GM18526 (cell line): ENCODE results near the gene SPSB1.

Experiments used
- POLR2A ChIP-seq: IDR thresholded peaks from 3 replicates; pipeline ENCODE4 v1.6.1; 2011; ENCODE audit not compliant: insufficient read length; ENCODE audit errors: extremely low read depth

Gene SPSB1

DNA sequence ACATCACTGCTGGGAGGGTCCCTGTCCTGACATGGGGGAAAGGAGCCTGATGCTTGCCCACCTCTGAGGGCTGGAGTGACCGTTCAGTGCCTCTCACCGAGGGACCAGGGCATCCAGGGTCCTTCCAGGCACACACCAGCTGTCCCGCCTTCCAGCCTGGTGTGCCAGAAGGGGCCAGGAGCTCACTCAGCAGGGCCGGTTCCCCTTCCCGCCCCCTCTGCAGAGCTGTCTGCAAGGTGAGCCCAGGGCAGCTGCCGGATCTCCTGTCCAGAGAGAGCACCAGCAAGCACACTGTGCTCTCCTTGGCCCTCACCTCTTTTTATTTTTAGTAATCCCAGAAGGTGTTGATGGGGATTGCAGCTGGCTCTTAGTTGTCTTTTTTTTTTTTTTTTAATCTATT lies 41.2 kb upstream of the SPSB1 start:
- no peak for TF ChIP-seq POLR2A

DNA sequence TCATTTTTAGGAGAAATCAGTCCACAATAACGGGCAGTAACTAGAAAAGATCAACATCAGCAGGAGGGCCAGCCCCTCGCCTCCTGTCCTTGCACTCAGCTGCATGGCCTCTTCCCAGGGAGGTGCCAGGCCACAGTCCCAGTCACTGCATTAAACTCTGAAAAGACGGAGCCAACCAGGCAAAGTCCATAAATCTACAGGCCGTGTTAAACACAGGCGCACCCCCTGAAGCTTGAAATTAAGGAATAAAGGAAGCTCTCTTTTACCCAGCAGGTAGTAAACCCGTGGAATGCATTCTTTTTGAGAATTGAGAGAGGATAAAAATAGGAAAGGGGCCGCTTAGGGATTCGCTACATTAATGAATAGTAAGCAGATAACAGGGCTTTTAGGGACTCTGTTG lies 39.7 kb upstream of the SPSB1 start:
- TF ChIP-seq POLR2A = no peak

DNA sequence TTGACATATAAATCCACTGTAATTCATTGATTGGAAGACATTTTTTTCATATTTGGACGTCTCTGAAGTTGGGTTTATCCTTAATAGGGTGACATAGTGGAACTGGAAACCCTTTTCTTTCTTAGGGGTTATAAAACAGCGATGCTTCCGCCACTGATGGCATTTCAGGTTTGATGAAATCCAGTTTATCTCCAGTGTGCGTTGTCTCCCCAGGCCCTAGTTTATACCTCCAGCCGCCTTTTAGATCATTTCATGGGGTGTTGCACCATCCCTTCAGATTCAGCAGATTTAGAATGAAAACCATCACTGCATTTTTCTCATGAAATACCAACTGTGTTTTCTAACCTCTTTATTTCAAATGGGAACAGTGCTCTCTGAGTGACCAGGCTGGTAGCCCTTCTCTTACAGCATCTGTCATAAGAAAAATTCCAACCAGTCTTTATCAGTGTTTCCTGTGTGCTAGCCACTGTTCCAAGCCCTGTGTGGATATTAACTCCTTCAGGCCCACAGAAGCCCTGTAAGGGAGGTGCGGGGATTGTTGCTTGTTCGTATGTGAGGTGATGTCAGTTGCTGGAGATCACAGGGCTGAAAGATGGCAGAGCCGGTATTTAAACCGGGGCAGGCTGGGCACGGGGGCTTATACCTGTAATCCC lies 39.1 kb upstream of the SPSB1 start:
- TF ChIP-seq POLR2A = no peak

DNA sequence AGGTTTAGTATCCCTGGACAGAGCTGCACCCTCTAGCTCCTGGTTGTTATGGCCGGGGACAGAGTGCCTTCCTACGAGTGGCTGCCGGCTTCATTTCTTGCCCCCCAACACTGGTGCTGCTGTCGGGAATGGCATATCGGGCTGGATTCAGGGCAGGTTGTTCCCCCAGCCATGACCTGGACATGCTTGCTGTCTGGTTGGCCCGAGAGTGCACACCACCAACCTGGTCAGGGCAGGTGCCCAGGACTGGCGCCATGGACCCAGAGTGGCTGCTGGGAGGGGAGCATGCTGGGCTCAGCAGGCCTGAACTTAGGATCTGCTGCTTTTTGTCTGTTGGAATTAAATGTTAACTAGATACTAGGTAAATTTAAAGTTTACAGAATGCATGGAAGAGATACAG lies 36.4 kb upstream of the SPSB1 start:
- TF ChIP-seq POLR2A = no peak

DNA sequence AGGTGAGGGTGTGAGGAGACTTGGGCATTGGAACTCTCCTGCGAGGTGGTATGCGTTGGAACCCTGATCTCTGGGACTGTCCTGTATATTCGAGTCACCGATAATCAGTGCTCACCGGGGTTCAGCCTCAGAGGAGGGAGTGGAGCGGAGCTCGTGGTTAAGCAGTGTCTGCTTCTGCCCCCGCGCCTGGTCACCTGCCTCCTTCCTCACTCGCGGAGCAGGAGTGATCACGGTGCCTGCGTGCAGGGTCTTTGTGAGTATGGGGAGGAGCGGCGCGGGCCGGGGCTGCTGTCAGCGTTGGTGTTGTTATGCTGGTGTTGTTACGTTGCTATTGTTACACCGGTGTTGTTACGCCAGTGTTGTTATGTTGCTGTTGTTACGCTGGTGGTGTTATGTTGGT lies 34.8 kb upstream of the SPSB1 start:
- no peak for TF ChIP-seq POLR2A

DNA sequence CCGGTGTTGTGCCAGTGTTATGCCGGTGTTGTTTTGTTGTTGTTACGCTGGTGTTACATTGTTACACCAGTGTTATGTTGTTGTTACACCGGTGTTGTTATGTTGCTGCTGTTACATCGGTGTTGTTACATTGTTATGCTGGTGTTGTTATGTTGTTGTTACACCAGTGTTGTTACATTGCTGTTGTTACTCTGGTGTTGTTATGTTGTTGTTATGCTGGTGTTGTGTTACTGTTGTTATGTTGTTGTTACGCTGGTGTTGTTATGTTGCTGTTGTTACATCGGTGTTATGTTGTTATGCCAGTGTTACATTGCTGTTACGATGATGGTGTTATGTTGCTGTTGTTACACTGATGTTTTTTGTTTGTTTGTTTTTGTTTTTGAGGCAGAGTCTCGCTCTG lies 34.1 kb upstream of the SPSB1 start:
- no peak for TF ChIP-seq POLR2A

DNA sequence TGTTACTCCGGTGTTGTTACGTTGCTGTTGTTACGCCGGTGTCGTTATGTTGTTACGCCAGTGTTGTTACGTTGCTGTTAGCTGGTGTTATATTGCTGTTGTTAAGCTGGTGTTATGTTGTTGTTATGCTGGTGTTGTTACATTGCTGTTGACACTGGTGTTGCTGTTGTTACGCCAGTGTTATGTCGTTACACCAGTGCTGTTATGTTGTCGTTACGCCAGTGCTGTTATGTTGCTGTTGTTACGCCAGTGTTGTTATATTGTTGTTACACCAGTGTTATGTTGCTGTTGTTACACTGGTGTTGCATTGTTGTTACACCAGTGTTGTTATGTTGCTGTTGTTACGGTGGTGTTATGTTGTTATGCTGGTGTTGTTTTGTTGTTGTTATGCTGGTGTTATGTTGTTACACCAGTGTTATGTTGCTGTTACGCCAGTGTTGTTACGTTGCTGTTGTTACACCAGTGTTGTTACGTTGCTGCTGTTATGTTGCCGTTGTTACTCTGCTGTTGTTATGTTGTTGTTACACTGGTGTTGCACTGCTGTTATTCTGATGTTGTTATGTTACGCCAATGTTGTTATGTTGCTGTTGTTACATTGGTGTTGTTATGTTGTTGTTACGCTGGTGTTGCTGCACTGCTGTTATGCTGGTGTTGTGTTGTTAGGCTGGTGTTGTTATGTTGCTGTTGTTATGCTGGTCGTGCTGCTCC lies 32.5 kb upstream of the SPSB1 start:
- no peak for TF ChIP-seq POLR2A

DNA sequence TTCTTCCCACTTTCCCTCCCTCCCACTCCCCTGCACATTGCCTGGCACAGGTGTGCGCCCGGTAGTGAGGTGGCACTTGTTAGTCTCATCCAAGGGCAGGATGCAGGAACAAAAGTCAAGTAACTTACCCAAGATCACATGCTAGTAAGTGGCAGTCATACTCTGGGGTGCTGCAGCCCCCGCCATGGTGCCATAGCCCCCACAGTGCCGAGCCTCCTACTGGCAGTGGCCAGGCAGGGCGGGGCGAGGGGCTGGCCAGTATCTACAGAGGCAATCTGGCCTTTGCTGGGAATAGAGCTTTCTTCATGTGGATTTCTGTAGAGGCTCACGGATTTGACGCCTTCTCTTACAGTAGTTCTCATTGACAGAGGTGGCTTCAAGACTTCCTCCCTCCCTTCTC lies 31.2 kb upstream of the SPSB1 start:
- TF ChIP-seq POLR2A = no peak

DNA sequence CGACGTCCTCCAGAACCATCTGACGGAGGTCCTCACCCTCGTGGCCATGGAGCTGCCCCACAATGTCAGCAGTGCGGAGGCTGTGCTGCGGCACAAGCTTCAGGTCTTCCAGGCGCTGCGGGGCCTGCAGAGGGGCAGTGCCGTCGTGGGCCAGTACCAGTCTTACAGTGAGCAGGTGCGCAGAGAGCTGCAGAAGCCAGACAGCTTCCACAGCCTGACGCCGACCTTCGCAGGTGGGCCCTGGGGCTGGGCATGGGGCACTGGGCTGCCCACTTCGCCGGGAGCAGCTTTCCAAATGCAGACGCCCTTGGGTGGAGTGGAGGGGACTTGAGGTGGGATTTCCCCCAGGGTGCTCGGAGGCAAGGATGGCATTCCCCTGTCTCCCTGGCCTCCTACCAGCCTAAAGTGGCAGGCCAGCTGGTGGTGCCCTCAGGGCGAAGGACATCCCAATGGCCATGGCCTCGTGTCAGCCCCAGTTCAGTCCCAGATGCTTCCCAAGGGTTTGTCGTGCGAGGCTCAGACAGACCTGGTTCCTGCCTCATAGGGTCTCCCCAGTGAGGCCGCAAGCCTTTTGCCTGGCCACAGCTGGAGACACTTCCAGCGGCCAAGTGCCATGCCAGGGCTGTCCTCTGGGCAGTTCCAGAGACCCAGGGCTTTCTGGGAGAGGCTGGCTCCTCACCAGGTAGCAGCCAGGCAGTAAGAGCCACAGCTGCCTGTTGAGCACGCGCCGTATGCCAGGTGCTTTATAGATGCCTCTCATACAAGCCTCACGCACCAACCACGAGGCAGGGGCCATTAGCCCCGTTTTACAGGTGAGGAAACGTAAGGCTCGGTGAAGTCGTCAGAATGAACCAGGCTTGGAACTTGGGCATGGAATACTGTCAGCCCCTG lies 30.4 kb upstream of the SPSB1 start:
- TF ChIP-seq POLR2A = no peak

DNA sequence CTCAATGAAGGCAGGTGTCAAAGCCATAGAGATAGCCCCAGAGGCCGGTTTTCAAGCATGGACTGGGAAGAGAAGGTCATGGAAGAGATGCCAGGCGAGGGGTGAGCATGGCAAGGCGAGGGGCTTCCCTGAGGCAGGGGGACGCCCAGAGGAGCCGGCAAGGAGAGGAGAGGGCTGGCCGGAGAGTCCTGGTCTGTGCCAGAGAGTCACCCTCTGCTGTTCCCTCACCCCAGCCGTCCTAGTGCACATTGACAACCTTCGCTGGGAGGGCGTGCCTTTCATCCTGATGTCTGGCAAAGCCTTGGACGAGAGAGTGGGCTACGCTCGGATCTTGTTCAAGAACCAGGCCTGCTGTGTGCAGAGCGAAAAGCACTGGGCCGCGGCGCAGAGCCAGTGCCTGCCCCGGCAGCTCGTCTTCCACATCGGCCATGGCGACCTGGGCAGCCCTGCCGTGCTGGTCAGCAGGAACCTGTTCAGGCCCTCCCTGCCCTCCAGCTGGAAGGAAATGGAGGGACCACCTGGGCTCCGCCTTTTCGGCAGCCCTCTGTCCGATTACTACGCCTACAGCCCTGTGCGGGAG lies 29.3 kb upstream of the SPSB1 start:
- TF ChIP-seq POLR2A = no peak

DNA sequence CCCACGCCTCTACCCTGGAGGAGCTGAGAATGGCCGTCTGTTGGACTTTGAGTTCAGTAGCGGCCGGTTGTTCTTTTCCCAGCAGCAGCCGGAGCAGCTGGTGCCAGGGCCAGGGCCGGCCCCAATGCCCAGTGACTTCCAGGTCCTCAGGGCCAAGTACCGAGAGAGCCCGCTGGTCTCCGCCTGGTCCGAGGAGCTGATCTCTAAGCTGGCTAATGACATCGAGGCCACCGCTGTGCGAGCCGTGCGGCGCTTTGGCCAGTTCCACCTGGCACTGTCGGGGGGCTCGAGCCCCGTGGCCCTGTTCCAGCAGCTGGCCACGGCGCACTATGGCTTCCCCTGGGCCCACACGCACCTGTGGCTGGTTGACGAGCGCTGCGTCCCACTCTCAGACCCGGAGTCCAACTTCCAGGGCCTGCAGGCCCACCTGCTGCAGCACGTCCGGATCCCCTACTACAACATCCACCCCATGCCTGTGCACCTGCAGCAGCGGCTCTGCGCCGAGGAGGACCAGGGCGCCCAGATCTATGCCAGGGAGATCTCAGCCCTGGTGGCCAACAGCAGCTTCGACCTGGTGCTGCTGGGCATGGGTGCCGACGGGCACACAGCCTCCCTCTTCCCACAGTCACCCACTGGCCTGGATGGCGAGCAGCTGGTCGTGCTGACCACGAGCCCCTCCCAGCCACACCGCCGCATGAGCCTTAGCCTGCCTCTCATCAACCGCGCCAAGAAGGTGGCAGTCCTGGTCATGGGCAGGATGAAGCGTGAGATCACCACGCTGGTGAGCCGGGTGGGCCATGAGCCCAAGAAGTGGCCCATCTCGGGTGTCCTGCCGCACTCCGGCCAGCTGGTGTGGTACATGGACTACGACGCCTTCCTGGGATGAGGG lies 28.5 kb upstream of the SPSB1 start:
- TF ChIP-seq POLR2A = no peak

DNA sequence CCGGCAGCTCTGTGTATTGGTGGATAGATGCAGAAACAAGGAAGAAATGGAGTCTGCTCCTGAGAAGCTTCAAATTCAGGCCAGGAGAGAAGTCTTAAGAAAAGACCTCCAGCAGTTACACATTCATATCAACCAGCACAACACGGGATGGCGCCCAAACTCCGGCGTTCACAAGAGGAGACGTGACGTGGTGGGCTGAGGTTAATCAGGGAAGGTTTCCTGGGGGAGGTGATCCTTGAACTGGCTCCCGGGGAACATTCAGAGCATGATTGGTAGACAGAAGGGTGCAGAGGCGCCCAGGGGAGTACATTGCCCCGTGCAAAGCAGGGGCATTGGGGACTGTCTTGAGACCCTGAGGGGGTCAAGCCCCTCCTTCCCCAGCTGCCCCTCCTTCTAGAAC lies 27.7 kb upstream of the SPSB1 start:
- no peak for TF ChIP-seq POLR2A

DNA sequence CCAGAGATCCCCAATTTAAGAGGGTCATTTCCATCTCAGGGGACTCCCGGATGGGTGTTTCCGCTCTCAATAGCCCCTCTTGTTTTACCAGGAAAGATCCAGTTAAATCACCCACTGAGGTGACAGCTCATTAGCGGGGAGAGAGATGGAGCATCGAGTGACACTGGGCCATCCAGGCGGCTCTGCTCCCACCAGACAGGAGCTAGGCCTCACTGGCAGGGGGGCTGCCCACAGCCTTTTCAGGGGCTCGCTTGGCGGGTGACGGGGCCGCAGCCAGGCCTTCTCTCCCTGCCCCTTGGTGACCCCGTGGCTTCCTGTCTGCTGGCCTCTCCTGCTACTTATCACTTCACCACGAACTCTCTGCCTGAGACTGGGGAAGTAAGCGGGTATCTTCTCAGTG lies 26.7 kb upstream of the SPSB1 start:
- no peak for TF ChIP-seq POLR2A

DNA sequence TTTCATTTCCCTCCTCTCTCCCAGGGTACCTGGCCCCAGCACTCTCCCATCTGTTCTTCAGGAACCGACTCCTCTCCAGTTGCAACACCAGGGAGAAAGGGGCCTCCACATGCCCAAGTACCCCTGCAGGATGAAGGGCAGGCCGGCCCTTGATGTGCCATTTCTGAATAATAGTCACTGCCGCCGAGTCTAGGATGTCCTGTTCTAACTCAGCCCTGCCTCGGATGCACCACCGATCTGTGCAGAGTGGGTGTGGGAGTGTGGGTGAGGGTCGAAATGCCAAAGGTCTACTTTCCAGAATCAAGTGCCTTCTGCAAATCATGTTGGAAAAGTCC lies 25.4 kb upstream of the SPSB1 start:
- no peak for TF ChIP-seq POLR2A
